H9 (cell line): ENCODE results near the gene LIN28B. TPM values are rescaled to one million over a fixed set of nuclear protein-coding genes. Genes with fewer than 3 reads are reported as not detected.

ENCODE experiments used
- DNase-seq: peaks from one replicate; pipeline ENCODE4 v3.0.0-alpha.2; 2017
- H2AFZ ChIP-seq: one replicate; pipeline ENCODE4 v1.6.1; 2013; ENCODE audit warnings: mild to moderate bottlenecking, low read length, control low read depth, moderate library complexity
- H2AK5ac ChIP-seq: 2 replicates; pipeline ENCODE4 v1.6.1; 2013; ENCODE audit warnings: low read length, control low read depth, mixed read lengths; ENCODE audit not compliant: insufficient read length
- H2BK120ac ChIP-seq: one replicate; pipeline ENCODE4 v1.6.1; 2013; ENCODE audit warnings: low read depth, mild to moderate bottlenecking, low read length, control low read depth, inconsistent platforms; ENCODE audit not compliant: poor library complexity, severe bottlenecking
- H2BK12ac ChIP-seq: 2 replicates; pipeline ENCODE4 v1.6.1; 2013; ENCODE audit warnings: low read length, control low read depth, mixed read lengths, low read depth; ENCODE audit not compliant: insufficient read length
- H2BK15ac ChIP-seq: 2 replicates; pipeline ENCODE4 v1.6.1; 2013; ENCODE audit warnings: low read depth, low read length, control low read depth
- H2BK20ac ChIP-seq: one replicate; pipeline ENCODE4 v1.6.1; 2013; ENCODE audit warnings: low read depth, mild to moderate bottlenecking, low read length, control low read depth, inconsistent platforms; ENCODE audit not compliant: poor library complexity, severe bottlenecking
- H2BK5ac ChIP-seq: 2 replicates; pipeline ENCODE4 v1.6.1; 2013; ENCODE audit warnings: low read length, control low read depth, mixed read lengths; ENCODE audit not compliant: insufficient read length
- H3K14ac ChIP-seq: 2 replicates; pipeline ENCODE4 v1.6.1; 2013; ENCODE audit warnings: low read length, control low read depth; ENCODE audit not compliant: insufficient read depth
- H3K18ac ChIP-seq: 2 replicates; pipeline ENCODE4 v1.6.1; 2013; ENCODE audit warnings: low read depth, mild to moderate bottlenecking, mixed read lengths, low read length, control low read depth; ENCODE audit not compliant: insufficient read length
- H3K23ac ChIP-seq: 2 replicates; pipeline ENCODE4 v1.6.1; 2013; ENCODE audit warnings: low read length, control low read depth, mixed read lengths, low read depth; ENCODE audit not compliant: insufficient read length
- H3K23me2 ChIP-seq: 2 replicates; pipeline ENCODE4 v1.6.1; 2013; ENCODE audit warnings: low read depth, mild to moderate bottlenecking, mixed read lengths, low read length, control low read depth; ENCODE audit not compliant: insufficient read length, poor library complexity, severe bottlenecking
- H3K27ac ChIP-seq: 2 replicates; pipeline ENCODE4 v1.5.1; 2013; ENCODE audit warnings: low read length, control low read depth, mixed read lengths, low read depth; ENCODE audit not compliant: insufficient read length
- H3K27me3 ChIP-seq: 2 replicates; pipeline ENCODE4 v1.6.1; 2013; ENCODE audit warnings: low read length, control low read depth, inconsistent platforms; ENCODE audit not compliant: insufficient read depth
- H3K4ac ChIP-seq: 2 replicates; pipeline ENCODE4 v1.6.1; 2013; ENCODE audit warnings: low read depth, mild to moderate bottlenecking, control low read depth, inconsistent platforms, low read length, moderate library complexity
- H3K4me1 ChIP-seq: 2 replicates; pipeline ENCODE4 v1.6.1; 2013; ENCODE audit warnings: low read length, control low read depth, inconsistent platforms; ENCODE audit not compliant: insufficient read depth
- H3K4me2 ChIP-seq: 2 replicates; pipeline ENCODE4 v1.6.1; 2013; ENCODE audit warnings: low read length, control low read depth, mixed read lengths; ENCODE audit not compliant: insufficient read length, insufficient read depth
- H3K56ac ChIP-seq: 2 replicates; pipeline ENCODE4 v1.6.1; 2013; ENCODE audit warnings: low read depth, mild to moderate bottlenecking, mixed read lengths, low read length, control low read depth; ENCODE audit not compliant: insufficient read length
- H3K79me1 ChIP-seq: 2 replicates; pipeline ENCODE4 v1.6.1; 2013; ENCODE audit warnings: low read depth, mild to moderate bottlenecking, moderate library complexity, low read length, control low read depth, inconsistent platforms; ENCODE audit not compliant: insufficient read depth, poor library complexity, severe bottlenecking
- H3K79me2 ChIP-seq: 2 replicates; pipeline ENCODE4 v1.6.1; 2013; ENCODE audit warnings: low read length, control low read depth, inconsistent platforms; ENCODE audit not compliant: insufficient read depth
- H3K9ac ChIP-seq: 2 replicates; pipeline ENCODE4 v1.6.1; 2013; ENCODE audit warnings: low read length, control low read depth, mixed read lengths; ENCODE audit not compliant: insufficient read length; ENCODE audit errors: extremely low read depth
- H3K9me3 ChIP-seq: one replicate; pipeline ENCODE4 v1.6.1; 2013; ENCODE audit warnings: low read depth, low read length, inconsistent platforms; ENCODE audit not compliant: control insufficient read depth
- H3T11ph ChIP-seq: one replicate; pipeline ENCODE4 v1.6.1; 2013; ENCODE audit warnings: mild to moderate bottlenecking, low read length, control low read depth, inconsistent platforms
- H4K20me1 ChIP-seq: one replicate; pipeline ENCODE4 v1.6.1; 2013; ENCODE audit not compliant: control insufficient read depth, insufficient read length, insufficient read depth
- H4K5ac ChIP-seq: 2 replicates; pipeline ENCODE4 v1.6.1; 2013; ENCODE audit warnings: low read depth, mild to moderate bottlenecking, mixed read lengths, low read length, control low read depth; ENCODE audit not compliant: insufficient read length
- H4K8ac ChIP-seq: replicated peaks from 2 replicates; pipeline ENCODE4 v1.6.1; 2013; ENCODE audit warnings: low read length, control low read depth, mixed read lengths, low read depth; ENCODE audit not compliant: insufficient read length
- H4K91ac ChIP-seq: 2 replicates; pipeline ENCODE4 v1.6.1; 2013; ENCODE audit warnings: low read depth, mild to moderate bottlenecking, moderate library complexity, mixed read lengths, low read length, control low read depth; ENCODE audit not compliant: insufficient read length
- H3K27ac Mint-ChIP-seq, 3 experiments: 2 replicates in 2 of 3; 3 replicates in 1 of 3; pipeline ENCODE4 v1.8.0; 2020 to 2021; ENCODE audit warnings: mixed read lengths in 3 of 3, mild to moderate bottlenecking in 1 of 3, moderate library complexity in 1 of 3
- H3K27me3 Mint-ChIP-seq: 2 replicates; pipeline ENCODE4 v1.8.0; 2021; ENCODE audit warnings: low read depth, mild to moderate bottlenecking, moderate library complexity, mixed read lengths
- H3K36me3 Mint-ChIP-seq, 3 experiments: 2 replicates in 2 of 3; 3 replicates in 1 of 3; pipeline ENCODE4 v1.8.0; 2020 to 2021; ENCODE audit warnings: low read depth in 3 of 3, mixed read lengths in 3 of 3; ENCODE audit not compliant: insufficient read depth in 1 of 3
- H3K4me1 Mint-ChIP-seq, 2 experiments: 2 replicates each; pipeline ENCODE4 v1.8.0; 2020; ENCODE audit warnings: mixed read lengths in 2 of 2
- H3K4me3 Mint-ChIP-seq, 2 experiments: 2 replicates in 1 of 2; 3 replicates in 1 of 2; pipeline ENCODE4 v1.8.0; 2020 to 2021; ENCODE audit warnings: mild to moderate bottlenecking in 2 of 2, mixed read lengths in 2 of 2, moderate library complexity in 1 of 2
- H3K9me3 Mint-ChIP-seq, 2 experiments: 2 replicates in 1 of 2; 3 replicates in 1 of 2; pipeline ENCODE4 v1.8.0; 2020; ENCODE audit warnings: mild to moderate bottlenecking in 2 of 2, mixed read lengths in 2 of 2, moderate library complexity in 1 of 2
- WGBS: extraction: QIAGEN DNeasy Blood & Tissue Kit; methylation state at CpG from one replicate; pipeline ENCODE4 v1.1.7; 2013; ENCODE audit warnings: missing lambda C conversion rate, low lambda C conversion rate, mixed read lengths; ENCODE audit not compliant: insufficient read length; ENCODE audit errors: extremely low coverage; 5-methylcytosine and 5-hydroxymethylcytosine counted together
- total RNA-seq: library from RNA; stranded (reverse); gene quantifications from 2 replicates; pipeline ENCODE4 v1.2.1, GENCODE V29; 2021
- TF ChIP-seq, protein P1 (sequence below): fragments of 200-600 bp; sonication (generic); conservative IDR thresholded peaks from 3 replicates; pipeline ENCODE4 v1.8.0; 2021; ENCODE audit warnings: antibody characterized with exemption, mild to moderate bottlenecking

The LIN28B gene
- total RNA-seq, 1 experiment from 2014 or later: 110 TPM

- Histone ChIP-seq H2BK15ac (no peak overlapping the region), H3K4me1 (no peaks in the 10 kb centered on the region), H4K8ac (no peak overlapping the region), H2BK5ac (no peak overlapping the region), H3K56ac (no peak overlapping the region), H3K79me1 (no peaks in the 10 kb centered on the region), H2BK12ac (no peak overlapping the region), H3K27me3 (no peaks in the 10 kb centered on the region), H4K20me1 (no peaks in the 10 kb centered on the region), H3K9ac (no peak overlapping the region), H3K14ac (no peak overlapping the region), H3K4me2 (no peak overlapping the region), H3K23me2 (no peaks in the 10 kb centered on the region), H3K23ac (no peak overlapping the region), H2AFZ (no peak overlapping the region), H3K79me2 (no peaks in the 10 kb centered on the region), H2BK20ac (no peak overlapping the region), H3K18ac (no peak overlapping the region), H2AK5ac (no peak overlapping the region), H3K27ac (no peak overlapping the region), H3T11ph (no peak overlapping the region), H3K4ac (no peak overlapping the region), H2BK120ac (no peak overlapping the region), H3K9me3 (no peaks in the 10 kb centered on the region), H4K91ac (no peak overlapping the region), H4K5ac (no peak overlapping the region)
- Mint-ChIP-seq H3K4me1 (peaks cover 0 to 2% of the 10 kb centered on the region in 2 experiments; a peak in 1 of 4 replicates), H3K36me3 (no peaks in the 10 kb centered on the region; a peak in 1 of 7 replicates), H3K27ac (no peak overlapping the region), H3K4me3 (no peak overlapping the region), H3K9me3 (no peaks in the 10 kb centered on the region), H3K27me3 (no peaks in the 10 kb centered on the region)
- WGBS: no CpG with 5 or more reads among the region's 7 CpGs
- DNase-seq: no peak
- TF ChIP-seq, protein P1, sequence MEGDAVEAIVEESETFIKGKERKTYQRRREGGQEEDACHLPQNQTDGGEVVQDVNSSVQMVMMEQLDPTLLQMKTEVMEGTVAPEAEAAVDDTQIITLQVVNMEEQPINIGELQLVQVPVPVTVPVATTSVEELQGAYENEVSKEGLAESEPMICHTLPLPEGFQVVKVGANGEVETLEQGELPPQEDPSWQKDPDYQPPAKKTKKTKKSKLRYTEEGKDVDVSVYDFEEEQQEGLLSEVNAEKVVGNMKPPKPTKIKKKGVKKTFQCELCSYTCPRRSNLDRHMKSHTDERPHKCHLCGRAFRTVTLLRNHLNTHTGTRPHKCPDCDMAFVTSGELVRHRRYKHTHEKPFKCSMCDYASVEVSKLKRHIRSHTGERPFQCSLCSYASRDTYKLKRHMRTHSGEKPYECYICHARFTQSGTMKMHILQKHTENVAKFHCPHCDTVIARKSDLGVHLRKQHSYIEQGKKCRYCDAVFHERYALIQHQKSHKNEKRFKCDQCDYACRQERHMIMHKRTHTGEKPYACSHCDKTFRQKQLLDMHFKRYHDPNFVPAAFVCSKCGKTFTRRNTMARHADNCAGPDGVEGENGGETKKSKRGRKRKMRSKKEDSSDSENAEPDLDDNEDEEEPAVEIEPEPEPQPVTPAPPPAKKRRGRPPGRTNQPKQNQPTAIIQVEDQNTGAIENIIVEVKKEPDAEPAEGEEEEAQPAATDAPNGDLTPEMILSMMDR: no peak
These were observed 151.8 kb downstream of the LIN28B start for GRCh38 chr6:105108631-105109262.
